GM12878 (cell line): ENCODE measurements around the gene SLC6A9. TPM values are rescaled to one million over a fixed set of nuclear protein-coding genes. Genes with fewer than 3 reads are reported as not detected.

ENCODE experiments used
- ATAC-seq: fragments of 200-7000 bp; cut with Tn5 transposase; 3 replicates; pipeline ENCODE4 v1.9.1; 2020; ENCODE audit warnings: mild to moderate bottlenecking, moderate library complexity
- Bru-seq: library from RNA; stranded (reverse); fragments of 400-500 nt; gene quantifications from one replicate; lab custom pipeline; 2021; lab: Mats Ljungman, UMichigan
- BruChase-seq, 2 experiments: library from RNA; stranded (reverse); fragments of 400-500 nt; gene quantifications; one replicate each; lab custom pipeline; 2021; lab: Mats Ljungman, UMichigan
- BruUV-seq: library from RNA; stranded (reverse); fragments of 400-500 nt; replicated peaks from 2 replicates; lab custom pipeline; 2021; lab: Mats Ljungman, UMichigan
- CTCF ChIA-PET: fragments of 300-600 bp; sonication (Branson Sonifier 250); formaldehyde crosslinking; extraction: SDS; loops from one replicate; lab custom pipeline; 2021; ENCODE audit warnings: inconsistent platforms; lab: Yijun Ruan, JAX
- POLR2A ChIA-PET: fragments of 350-600 bp; formaldehyde crosslinking; extraction: SDS; loops from one replicate; lab custom pipeline; 2021; ENCODE audit warnings: inconsistent platforms; lab: Charles Lee
- RAD21 ChIA-PET: fragments of 300-600 bp; sonication (Branson Sonifier 250); formaldehyde crosslinking; loops from one replicate; lab custom pipeline; 2023; ENCODE audit warnings: antibody characterized with exemption; ENCODE audit not compliant: unreplicated experiment; lab: Charles Lee
- SMC1A ChIA-PET: fragments of 300-600 bp; sonication (Branson Sonifier 250); formaldehyde crosslinking; loops from one replicate; lab custom pipeline; 2023; ENCODE audit not compliant: unreplicated experiment, uncharacterized antibody; lab: Charles Lee
- DNase-seq: peaks from one replicate; pipeline ENCODE4 v3.0.0-alpha.2; 2011; ENCODE audit warnings: low read depth, low spot score
- FAIRE-seq: peaks from 3 replicates; lab custom pipeline; 2011; peaks lifted over from hg19 to GRCh38; lab: Jason Lieb, UNC
- H2AFZ ChIP-seq: 2 replicates; pipeline ENCODE4 v1.6.0; 2011; ENCODE audit warnings: low read depth, low read length, control low read depth; ENCODE audit not compliant: control insufficient read depth
- H3K27ac ChIP-seq: 2 replicates; pipeline ENCODE4 v1.5.1; 2011; ENCODE audit warnings: control low read depth; ENCODE audit not compliant: control insufficient read depth, insufficient read depth
- H3K27me3 ChIP-seq, 2 experiments: replicated peaks in 1 of 2; 2 replicates each; pipeline versions ENCODE4 v1.6.0 to v1.6.1; 2011; ENCODE audit warnings: low read length in 1 of 2; ENCODE audit not compliant: control insufficient read depth in 2 of 2, insufficient read depth in 2 of 2
- H3K36me3 ChIP-seq, 2 experiments: 2 replicates each; pipeline ENCODE4 v1.5.1; 2011; ENCODE audit warnings: low read length in 1 of 2; ENCODE audit not compliant: control insufficient read depth in 2 of 2, insufficient read depth in 2 of 2
- H3K4me1 ChIP-seq: 2 replicates; pipeline ENCODE4 v1.6.1; 2011; ENCODE audit warnings: mild to moderate bottlenecking, low read length, moderate library complexity, mixed read lengths; ENCODE audit not compliant: control insufficient read depth, insufficient read depth
- H3K4me2 ChIP-seq: 2 replicates; pipeline ENCODE4 v1.6.0; 2011; ENCODE audit warnings: control low read depth; ENCODE audit not compliant: control insufficient read depth, insufficient read depth
- H3K4me3 ChIP-seq: fragments of 200-600 bp; sonication (generic); 2 replicates; pipeline ENCODE4 v1.5.1; 2016
- H3K79me2 ChIP-seq: 2 replicates; pipeline ENCODE4 v1.6.0; 2011; ENCODE audit warnings: low read length; ENCODE audit not compliant: control insufficient read depth, insufficient read depth
- H3K9ac ChIP-seq: 2 replicates; pipeline ENCODE4 v1.8.0; 2011; ENCODE audit warnings: low read length, control low read depth, mixed read lengths; ENCODE audit not compliant: control insufficient read depth, insufficient read depth
- H3K9me3 ChIP-seq: replicated peaks from 3 replicates; pipeline ENCODE4 v1.5.1; 2011; ENCODE audit warnings: mild to moderate bottlenecking, low read length; ENCODE audit not compliant: control insufficient read depth, insufficient read depth
- H4K20me1 ChIP-seq: 2 replicates; pipeline ENCODE4 v1.6.0; 2011; ENCODE audit not compliant: control insufficient read depth, insufficient read depth
- ATF3 ChIP-seq: IDR thresholded peaks from 2 replicates; pipeline ENCODE4 v1.6.1; 2011; ENCODE audit warnings: low read depth, mild to moderate bottlenecking, low read length, moderate library complexity, borderline replicate concordance; ENCODE audit errors: extremely low read depth
- BCL11A ChIP-seq: IDR thresholded peaks from 2 replicates; pipeline ENCODE4 v1.6.1; 2011; ENCODE audit warnings: low read depth, low read length
- BCLAF1 ChIP-seq: fragments of 450-650 bp; IDR thresholded peaks from 2 replicates; pipeline ENCODE4 v1.6.1; 2017; ENCODE audit warnings: antibody characterized with exemption, mild to moderate bottlenecking, moderate library complexity
- E2F8 ChIP-seq: fragments of 450-650 bp; IDR thresholded peaks from 2 replicates; pipeline ENCODE4 v1.6.1; 2018; ENCODE audit warnings: mild to moderate bottlenecking, low read depth, moderate library complexity; ENCODE audit not compliant: partially characterized antibody
- HDAC6 ChIP-seq: fragments of 200-600 bp; sonication (generic); IDR thresholded peaks from one replicate; pipeline ENCODE4 v1.8.0; 2017; ENCODE audit warnings: antibody characterized with exemption; ENCODE audit not compliant: unreplicated experiment
- PML ChIP-seq: IDR thresholded peaks from 2 replicates; pipeline ENCODE4 v1.6.1; 2012; ENCODE audit warnings: low read length, inconsistent platforms
- WGBS: methylation state at CpG from one replicate; pipeline ENCODE4 v1.1.6; 2016; ENCODE audit warnings: low lambda C conversion rate; ENCODE audit not compliant: insufficient replicate concordance, insufficient coverage; ENCODE audit errors: missing lambda C conversion rate; 5-methylcytosine and 5-hydroxymethylcytosine counted together
- in situ Hi-C: fragments of 300-500 bp; cut with MboI; formaldehyde crosslinking; loops from 9 replicates; pipeline ENCODE4 v1.14.3; 2018; ENCODE audit warnings: mixed read lengths
- intact Hi-C: fragments of 100-400 bp; cut with micrococcal nuclease; formaldehyde crosslinking; loops from one replicate; pipeline ENCODE4 v1.14.2; 2022; ENCODE audit not compliant: unreplicated experiment
- long read RNA-seq, 2 experiments: library from polyadenylated mRNA; unstranded; transcript quantifications; one replicate each; pipeline ENCODE4 v2.0.0, GENCODE V29; 2019 to 2020
- polyA minus RNA-seq, 3 experiments: library from RNA; depleted of rRNA, polyadenylated mRNA; stranded (reverse); fragments of >200 nt; gene quantifications; 2 replicates each; pipeline ENCODE4 v1.2.3, GENCODE V29; 2011
- polyA plus RNA-seq, 11 experiments: library from polyadenylated mRNA; depleted of rRNA in 4 of 11; unstranded in 6 of 11; stranded (reverse) in 5 of 11; fragments of >200 nt; fragmentation: Nextera tagmentation in 4 of 11; fragmentation: Illumina TruSeq in 1 of 11; extraction: Ambion mirVana in 4 of 11; extraction: Trizol in 1 of 11; gene quantifications; 1 replicate in 1 of 11; 2 replicates in 10 of 11; pipeline versions ENCODE4 v1.2.1 to v1.2.3, GENCODE V29; 2011 to 2016; ENCODE audit warnings: inconsistent platforms in 2 of 11, missing spikeins in 2 of 11, low read depth in 1 of 11
- total RNA-seq, 4 experiments: library from RNA; depleted of rRNA in 3 of 4; stranded (reverse); fragments of >200 nt in 3 of 4; fragmentation: Illumina TruSeq in 1 of 4; extraction: Trizol in 1 of 4; gene quantifications; 2 replicates each; pipeline versions ENCODE4 v1.2.1 to v1.2.3, GENCODE V29; 2013 to 2021

SLC6A9 gene
- 0.52 and 1.2 TPM in 2 replicates for total RNA-seq (2013; cell fraction: nucleolus; rRNA removed)
- total RNA-seq (2014; rRNA removed) (0.38 and 0.40 TPM in 2 replicates), total RNA-seq (2014; rRNA removed; fragmentation: Illumina TruSeq; extraction: Trizol) (0.36 and 0.88 TPM in 2 replicates), total RNA-seq (2021) (1.4 and 2.0 TPM in 2 replicates), polyA plus RNA-seq (2011; rRNA removed) (0.10 and 0.58 TPM in 2 replicates), polyA plus RNA-seq (2014; fragmentation: Illumina TruSeq; extraction: Trizol) (0.46 and 0.68 TPM in 2 replicates), polyA plus RNA-seq (2014; fragmentation: Nextera tagmentation; extraction: Ambion mirVana) (under 1 TPM; 0.02 to 0.03 TPM), polyA plus RNA-seq (2014; rRNA removed) (1.6 TPM in 2 replicates), polyA plus RNA-seq (2016; fragmentation: Nextera tagmentation; extraction: Ambion mirVana) (1 to 10 TPM in 1 of 2 experiments, under 1 TPM in 1; 0.74 to 1.3 TPM), polyA minus RNA-seq (2011; rRNA and poly(A)+ RNA removed) (0.44 and 1.0 TPM in 2 replicates), Bru-seq, nascent RNA (percentile 34 among the genes with signal in this experiment), BruChase-seq, experiment 1, labeled RNA remaining after a 6-hour chase (percentile 38 among the genes with signal in this experiment), BruChase-seq, experiment 2, labeled RNA remaining after a 2-hour chase (percentile 38 among the genes with signal in this experiment)
- 0.77 TPM for polyA plus RNA-seq (2011; ENCODE audit: low read depth)
- polyA plus RNA-seq (2011; cell fraction: cytosol; rRNA removed) = 0.50 and 0.64 TPM in 2 replicates
- 1.9 and 2.2 TPM in 2 replicates for polyA plus RNA-seq (2011; cell fraction: nucleus; rRNA removed)
- polyA plus RNA-seq (2012) = 0.93 and 1.6 TPM in 2 replicates
- 0.67 and 0.73 TPM in 2 replicates for polyA minus RNA-seq (2011; cell fraction: cytosol; rRNA and poly(A)+ RNA removed)
- 0.36 and 1.1 TPM in 2 replicates for polyA minus RNA-seq (2011; cell fraction: nucleus; rRNA and poly(A)+ RNA removed)
- long read RNA-seq, experiment 1 = 0 reads
- long read RNA-seq, experiment 2 = 0 reads

GRCh38 chr1:44031252-44032169, at the start of gene SLC6A9:
Gene SLC6A9 (minus strand): TSS chr1:44031462. CDS start chr1:44024277, 7,185 bp downstream.
- Histone ChIP-seq H3K27ac (no peak within 1 kb of the TSS), H3K9ac (peak within 1 kb of the TSS; percentile 67), H3K4me2 (peak within 1 kb of the TSS; percentile 96), H3K4me3 (peak within 1 kb of the TSS; percentile 65), H2AFZ (peak within 1 kb of the TSS; percentile 99), H3K36me3 (no peaks in the 10 kb centered on the region), H4K20me1 (no peaks in the 10 kb centered on the region), H3K79me2 (no peaks in the 10 kb centered on the region), H3K4me1 (peaks cover 6% of the 10 kb centered on the region), H3K9me3 (no peaks in the 10 kb centered on the region), H3K27me3 (no peaks in the 10 kb centered on the region)
- CTCF ChIA-PET = interaction anchor here (1.2 to 8.9 kb wide), 2 partner anchors 28 to 268 kb away, joined by 4 to 167 read pairs; no protein-coding TSS in a partner anchor
- DNase-seq (no peak), ATAC-seq (peak; percentile 10), FAIRE-seq (no peak)
- POLR2A ChIA-PET = interaction anchor here (0.6 to 1.1 kb wide), 2 partner anchors 39 to 178 kb away, joined by 3 to 5 read pairs; no protein-coding TSS in a partner anchor
- 33% methylated on average over 32 of the region's 40 CpGs for WGBS
- intact Hi-C loops = loop anchor here (5.0 kb wide), 1 partner anchor 39 kb away; the partner anchor contains the start of gene CCDC24
- RAD21 ChIA-PET = interaction anchor here (0.7 kb wide), 1 partner anchor 16 kb away, joined by 3 read pairs; no protein-coding TSS in a partner anchor
- SMC1A ChIA-PET = no interaction called here
- TF ChIP-seq ATF3 = no peak
- TF ChIP-seq PML = no peak
- TF ChIP-seq HDAC6 = peak; percentile 1
- TF ChIP-seq BCLAF1 = no peak
- TF ChIP-seq BCL11A = no peak
- TF ChIP-seq E2F8 = no peak
- TF ChIP-seq, all 136 proteins: peak for 1
- BruUV-seq = no TSS peak
- in situ Hi-C loops = loop anchor here (10.0 kb wide), 1 partner anchor 267 kb away; no protein-coding TSS in a partner anchor
